Right hindlimb (tissue), 1 donor: ENCODE results near the gene ARVCF.
A peak's percentile ranks its signal among the peaks of the same experiment; 100 is the strongest.

ENCODE experiments used
- DNase-seq: peaks from one replicate; pipeline ENCODE4 v3.0.0-alpha.2; 2018

Gene ARVCF

DNA sequence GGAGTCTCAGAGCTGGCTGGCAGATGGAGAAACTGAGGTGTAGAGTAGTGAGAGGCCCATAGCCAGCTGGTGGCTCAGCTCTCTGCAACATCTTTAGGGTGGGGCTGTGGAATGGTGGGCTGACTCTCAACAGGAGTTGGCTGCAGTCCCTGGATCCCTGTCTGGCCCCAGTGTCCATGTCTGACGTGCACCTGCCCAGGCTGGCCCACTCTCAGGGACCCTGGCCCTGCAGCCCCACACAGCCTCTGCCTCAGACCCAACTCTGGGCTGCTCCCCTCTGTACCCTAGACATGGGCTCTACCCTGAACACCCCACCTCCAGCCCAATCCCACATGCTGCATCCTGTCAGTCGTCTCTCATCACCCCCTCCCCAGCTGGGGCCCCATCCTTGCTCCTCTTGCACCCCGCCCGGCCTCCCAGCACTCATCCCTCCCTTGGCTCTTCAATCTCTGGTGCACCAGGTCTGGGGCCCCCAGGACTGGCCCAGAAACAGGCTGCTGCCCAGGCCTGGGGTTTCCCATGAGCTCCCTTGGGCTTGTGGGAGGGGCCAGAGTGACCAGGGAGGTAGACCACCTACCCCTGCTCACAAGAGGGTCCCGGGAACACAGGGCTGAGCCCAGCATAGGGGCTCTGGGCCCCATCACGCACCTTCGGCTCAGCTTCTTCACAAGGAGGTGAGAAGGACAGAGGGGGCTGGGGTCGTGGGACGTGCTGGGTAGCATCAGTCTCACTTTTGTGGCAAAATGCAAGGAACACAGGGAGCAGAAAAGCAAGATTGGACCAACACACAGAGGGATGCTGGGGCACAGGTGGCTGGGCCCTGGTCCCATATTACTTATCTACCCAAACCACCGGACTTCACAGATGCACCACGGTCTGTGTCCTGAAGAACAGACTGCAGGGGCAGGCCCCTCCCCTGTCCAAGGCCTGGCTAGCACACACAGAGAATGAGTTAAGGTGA, 31.5 kb downstream of the ARVCF start:
- DNase-seq: peak; percentile 16

DNA sequence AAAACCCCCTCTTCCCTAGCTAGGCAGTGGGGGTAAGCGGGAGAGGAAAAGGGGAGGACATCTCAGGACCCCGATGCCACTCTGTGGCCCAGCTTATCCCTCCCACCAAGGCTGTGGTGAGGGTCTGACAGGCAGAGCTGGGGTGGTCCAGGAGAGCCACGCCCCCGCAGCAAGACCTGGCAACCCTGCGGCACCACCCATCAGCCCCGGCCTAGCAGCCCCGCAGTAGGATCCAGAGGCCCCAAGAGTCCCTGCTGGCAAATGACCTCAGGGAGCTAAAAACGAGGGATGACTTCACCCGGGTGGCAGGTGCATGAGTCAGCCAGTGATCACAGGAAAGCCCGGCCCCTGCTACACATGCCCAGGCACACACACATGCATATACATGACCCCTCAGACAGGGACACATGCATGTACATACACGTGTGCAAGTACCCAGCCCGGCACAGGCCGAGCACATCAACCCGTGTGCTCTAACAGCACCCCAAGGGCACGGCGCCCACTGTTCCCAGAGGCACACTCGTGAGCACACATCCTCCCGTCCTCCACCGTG, 32.3 kb downstream of the ARVCF start:
- DNase-seq: peak; percentile 52

DNA sequence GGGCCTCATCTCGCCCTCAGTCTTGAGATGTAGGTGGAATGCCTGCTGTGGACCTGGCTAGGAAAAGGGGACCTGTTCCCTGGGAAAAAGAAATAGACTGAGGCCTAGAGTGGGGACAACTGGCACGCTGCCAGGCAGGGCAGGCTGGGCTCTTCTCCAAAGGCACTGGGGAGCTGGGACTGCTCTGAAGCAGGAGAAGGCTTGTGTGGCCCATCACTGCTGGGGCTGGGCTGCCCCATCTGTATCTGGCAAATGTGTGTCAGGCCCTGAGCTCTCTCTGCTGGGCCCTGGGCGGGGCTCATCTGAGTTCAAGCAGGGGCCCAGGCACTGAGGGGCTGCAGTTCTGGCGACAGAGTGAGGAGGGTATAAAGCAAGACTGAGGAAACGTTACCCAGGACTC, 32.9 kb downstream of the ARVCF start:
- peak; percentile 22 for DNase-seq

DNA sequence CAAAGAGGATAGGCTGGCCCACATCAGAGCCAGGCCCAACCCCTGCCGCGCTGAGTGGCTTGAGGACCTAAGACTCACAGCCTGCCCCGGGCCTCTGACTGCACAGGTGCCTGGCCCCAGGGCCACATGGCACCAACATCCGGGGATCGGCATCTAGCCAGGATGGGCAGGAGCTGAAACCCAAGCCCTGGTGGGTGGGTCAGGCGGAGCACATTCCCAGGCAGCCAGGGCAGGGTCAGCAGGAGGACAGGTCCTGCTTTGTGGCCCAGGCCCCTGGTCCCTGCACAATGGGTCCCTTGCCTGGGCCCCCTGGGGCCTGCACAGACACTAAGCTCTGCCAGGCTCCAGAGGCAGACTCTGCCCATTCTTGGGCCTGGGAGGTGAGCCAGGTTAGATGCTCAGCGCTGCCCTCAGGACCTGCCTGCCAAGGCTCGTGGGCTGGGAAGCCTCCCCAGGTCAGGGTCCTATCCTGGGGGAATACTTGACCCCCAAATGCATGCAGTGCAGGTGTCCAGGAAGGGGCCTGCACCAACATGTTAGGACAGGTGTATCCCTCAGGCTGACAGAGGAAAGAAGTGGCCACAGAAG, 33.5 kb downstream of the ARVCF start:
- peak; percentile 53 for DNase-seq

DNA sequence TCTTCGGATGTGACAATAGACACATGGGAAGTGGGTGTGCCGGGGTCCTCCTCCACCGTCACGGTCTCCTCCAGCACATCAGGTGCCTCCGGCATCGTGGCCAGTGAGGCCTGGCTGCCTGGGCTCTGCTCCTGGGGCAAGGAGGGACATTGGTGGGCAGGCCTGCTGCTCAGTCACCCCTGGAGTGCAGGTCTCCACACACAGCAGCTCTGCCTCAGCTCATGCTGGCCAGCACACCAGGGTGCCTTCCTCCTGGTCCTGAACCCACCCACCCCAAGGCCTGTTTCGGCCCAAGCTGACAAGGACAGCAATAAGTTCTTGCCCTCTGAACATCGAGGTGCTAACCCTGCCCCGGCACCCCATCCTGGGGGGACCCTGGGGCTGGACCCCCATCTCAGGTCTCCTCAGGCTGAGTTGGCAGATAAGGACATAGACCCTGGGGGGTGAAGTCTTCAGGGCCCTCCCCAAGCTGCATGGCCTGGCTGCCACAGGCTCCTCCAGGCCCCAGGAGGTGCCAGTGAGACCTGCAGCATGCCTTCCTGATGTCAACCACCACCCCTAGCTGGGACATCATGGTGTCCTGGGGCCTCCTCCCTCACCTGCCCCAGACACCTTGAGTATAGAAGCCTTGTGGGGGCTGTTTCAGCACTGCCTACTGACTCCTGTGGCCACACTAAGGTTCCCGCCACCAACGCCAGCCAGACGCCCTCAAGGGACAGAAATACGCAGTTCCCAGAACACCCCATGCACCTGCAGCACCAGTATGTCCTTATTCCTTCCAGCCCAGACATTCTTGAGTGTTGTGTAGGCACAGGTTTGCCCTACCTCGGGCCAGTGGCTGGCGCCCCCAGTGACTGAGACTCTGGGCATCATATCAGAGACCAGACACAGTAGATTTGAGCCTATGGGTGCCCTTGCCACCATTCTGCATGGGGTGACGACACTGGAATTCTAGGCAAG, 34.4 kb downstream of the ARVCF start:
- peak; percentile 7 for DNase-seq

DNA sequence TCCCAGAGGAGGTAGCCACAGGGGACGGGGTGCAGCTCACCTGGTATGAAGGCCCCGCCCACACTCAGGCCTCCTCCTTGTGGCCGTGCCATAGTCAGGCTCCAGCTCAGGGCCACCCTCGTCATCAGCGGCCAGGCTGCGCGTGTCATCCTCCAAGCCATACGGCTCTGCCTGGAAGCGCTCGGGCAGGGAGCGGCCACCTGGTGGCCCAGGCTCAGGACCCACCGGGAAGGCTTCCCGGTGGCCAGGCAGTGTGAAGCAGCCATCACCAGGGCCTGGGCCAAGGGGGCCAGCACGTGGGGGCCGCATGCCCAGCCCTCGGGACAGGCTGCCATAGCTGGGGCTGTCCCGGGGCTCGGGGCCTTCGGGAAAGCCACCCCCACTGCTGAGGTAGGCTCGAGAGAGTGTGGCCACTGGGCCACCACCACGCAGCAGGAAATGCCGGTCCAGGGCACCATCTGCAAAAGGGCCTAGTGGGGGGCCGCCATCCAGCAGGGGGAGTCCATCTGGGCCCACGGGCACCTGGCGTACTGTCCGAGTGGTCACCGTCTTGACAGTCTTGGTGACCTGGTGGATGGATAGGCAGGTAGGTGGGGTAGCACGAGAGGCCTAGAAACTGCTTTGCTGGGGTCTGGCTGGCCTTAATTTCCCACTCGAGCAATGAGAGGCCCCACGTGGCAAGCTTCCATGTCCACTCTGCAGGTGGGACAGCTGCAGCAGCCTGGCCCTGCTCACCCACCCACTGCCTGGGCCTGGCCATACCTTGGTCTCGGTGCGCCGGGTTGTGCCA, 35.3 kb downstream of the ARVCF start:
- peak; percentile 20 for DNase-seq

DNA sequence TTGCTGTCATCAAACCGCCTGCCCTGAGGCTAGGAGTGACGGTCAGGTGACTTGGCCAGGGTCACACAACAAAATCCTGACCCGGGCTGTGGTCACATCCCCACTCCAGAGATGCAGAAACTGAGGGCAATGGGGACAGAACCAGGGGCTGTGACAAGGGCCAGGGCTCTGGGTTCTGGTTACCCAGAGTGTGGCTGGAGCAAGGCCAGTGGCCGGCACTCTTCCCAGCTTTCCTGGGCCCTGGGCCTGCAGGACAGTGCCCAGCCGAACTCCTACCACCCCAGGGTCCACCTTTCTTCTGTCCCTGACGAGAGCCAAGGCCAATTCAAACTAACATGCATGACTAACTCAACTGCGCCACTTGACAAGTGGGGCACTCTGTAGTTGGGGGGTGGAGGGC, 35.9 kb downstream of the ARVCF start:
- no peak for DNase-seq

DNA sequence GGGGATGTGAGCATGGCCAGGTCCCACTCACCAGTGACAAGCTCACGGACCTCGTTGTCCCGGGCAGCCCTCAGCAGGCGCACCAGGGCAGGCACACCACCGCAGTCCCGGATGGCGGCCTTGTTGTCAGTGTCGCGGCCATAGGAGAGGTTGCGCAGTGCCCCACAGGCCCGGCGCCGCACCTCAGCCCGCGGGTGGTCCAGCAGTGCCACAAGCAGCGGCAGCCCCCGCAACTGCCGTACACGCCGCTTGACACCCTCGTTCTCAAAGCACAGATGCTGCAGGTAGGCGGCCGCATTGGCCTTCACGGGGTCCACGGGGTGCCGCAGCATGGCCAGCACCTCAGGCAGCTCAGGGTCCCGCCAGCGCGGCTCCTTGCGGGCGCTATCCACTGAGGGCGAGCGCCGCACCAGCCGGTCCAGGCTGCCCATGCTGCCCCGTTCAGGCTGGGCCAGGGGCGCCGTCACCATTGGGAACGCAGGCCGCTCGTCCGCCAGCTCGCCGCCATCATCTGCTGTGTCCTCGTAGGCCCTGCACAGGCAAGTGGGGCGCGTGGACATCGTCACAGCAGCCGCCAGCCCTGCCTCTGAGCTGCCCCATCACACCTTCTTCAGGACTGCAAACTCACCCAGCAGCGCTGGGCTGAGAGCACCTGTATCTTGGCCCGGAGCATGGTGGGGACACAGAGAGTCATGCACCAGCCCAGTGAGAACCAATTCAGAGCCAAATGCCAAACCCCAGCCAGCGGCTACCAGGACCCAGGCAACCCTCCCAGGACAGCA, 36.7 kb downstream of the ARVCF start:
- DNase-seq: no peak

DNA sequence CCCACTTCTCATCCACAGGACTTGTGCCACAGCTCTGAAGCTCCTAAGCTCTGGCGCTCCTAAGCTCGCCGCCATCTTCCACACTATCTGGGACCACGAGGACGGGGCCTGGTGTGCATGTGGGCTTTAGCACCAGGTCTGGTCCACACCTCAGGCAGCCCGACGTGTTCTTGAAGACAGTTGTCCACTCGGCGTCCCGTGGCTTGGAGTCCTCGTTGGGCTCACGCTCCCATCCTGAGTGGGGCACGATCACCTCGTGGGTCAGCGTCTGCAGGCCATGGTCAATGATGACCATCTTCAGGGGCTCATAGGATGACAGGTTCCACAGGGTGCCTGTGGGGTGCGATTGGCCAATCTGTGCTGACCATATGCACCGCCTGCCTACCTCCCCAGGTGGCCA, 37.9 kb downstream of the ARVCF start:
- DNase-seq: no peak

DNA sequence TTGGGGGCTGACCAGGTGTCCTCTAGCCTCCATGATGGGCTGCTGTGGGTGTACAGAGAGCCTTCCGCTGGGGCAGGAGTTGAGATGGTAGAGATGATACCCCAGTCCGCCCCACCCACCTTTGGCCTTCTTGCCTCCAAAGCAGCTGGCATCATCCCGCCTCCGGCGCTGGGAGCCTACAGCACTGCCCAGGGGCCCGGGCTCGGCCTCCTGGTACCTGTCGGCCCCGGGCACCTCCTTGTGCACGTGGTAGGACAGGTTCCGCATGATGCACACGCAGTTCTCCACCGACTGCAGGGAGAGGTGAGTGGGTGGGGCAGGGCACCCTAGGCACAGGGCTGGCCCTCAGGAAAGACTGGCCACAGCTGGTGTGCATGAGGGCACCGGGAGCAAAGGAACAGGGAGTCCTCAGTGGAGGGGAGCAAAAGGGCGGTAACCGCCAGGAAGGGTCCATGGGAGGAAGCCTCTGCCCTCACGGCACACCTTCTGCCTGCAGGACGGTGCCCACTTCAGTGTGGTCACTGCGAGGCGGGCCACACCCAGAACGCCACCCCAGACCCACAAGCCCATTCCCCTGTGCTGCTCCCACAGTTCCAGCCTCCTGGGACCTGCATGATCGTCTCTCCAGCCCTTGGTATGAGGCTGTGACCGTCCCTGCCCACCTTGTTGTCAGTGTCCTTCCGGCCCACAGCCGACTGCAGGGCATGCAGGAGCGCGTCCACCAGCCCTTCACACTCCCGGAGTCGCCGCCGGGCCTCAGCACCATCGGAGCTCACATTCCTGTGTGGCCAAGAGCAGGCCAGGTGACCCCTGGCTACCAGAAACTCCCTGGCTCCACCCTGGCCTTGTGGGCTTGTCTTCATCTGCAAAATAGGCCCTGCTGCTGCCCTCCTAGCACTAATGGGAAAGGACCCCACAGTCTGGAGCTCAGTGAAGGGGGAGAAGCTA, 39.1 kb downstream of the ARVCF start:
- DNase-seq: no peak

DNA sequence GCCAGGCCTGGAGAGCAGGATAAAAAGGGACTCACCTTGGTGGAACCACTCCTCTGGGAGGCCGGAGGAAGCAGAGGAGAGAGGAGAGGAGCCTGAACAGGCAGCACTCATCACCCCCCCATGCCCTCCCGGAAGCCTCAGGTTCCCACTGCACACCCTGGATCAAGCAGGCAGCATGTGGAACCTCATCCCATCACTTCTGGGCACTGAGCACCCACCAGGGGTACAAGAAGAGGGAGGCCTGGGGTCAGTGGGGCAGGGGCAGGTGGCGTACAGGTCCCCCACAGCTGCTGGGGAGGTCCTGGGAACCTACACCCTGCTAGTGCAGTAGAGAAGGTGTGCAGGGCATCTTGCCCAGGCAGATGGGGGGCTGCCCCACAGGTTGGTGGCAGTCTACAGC, 40.0 kb downstream of the ARVCF start:
- no peak for DNase-seq

DNA sequence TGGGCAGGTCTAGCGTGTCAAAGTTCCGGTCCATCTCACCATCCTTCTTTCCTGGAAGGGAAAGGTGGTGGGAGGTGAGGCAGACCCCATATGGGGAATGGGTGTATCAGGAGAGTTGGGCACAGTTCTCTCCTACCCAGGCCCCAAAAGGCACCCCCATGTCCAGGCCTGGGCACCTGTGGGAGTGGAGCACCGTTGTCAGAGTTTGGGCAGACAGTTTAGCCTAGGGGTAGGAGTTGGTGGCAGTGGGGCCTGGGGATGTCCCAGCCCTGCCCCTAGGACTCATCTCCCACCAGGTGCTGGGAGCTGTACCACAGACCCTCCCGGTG, 41.0 kb downstream of the ARVCF start:
- DNase-seq: no peak

DNA sequence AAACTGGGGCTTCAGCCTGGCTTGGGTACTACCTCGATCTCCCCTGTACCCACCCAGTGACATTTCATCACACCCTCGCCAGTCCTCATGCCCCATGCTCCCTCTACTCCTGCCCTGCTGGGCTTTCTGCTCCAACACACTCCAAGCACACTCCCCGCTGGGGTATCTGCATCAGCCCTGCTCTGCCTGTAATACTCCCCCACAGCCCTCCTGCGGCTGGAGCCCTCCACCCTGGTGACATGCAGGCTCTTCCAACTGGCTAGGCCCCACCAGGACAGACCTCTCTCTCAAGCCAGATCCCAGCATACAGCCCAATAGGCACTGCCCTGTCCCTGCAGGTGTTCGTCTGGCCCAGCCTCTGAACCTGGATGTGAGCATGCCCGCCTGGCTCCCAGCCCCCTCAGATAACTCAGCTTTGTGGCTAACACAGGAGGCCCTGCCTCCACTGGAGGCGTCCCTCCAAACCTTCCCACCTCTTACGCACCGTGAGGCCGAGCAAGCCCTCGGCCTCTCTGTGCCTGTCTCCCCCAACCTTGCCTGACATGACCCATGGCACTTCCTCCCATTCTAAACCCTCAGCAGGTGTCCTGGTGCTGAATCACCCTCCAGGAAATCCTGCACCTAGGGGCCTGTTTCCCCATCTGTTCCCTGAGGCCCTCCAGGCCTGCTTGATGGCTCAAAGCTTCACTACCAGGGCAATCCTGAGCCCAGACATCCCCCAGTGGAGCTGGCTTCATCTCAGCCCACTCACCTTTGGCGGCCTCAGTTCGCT, 41.5 kb downstream of the ARVCF start:
- DNase-seq: no peak

DNA sequence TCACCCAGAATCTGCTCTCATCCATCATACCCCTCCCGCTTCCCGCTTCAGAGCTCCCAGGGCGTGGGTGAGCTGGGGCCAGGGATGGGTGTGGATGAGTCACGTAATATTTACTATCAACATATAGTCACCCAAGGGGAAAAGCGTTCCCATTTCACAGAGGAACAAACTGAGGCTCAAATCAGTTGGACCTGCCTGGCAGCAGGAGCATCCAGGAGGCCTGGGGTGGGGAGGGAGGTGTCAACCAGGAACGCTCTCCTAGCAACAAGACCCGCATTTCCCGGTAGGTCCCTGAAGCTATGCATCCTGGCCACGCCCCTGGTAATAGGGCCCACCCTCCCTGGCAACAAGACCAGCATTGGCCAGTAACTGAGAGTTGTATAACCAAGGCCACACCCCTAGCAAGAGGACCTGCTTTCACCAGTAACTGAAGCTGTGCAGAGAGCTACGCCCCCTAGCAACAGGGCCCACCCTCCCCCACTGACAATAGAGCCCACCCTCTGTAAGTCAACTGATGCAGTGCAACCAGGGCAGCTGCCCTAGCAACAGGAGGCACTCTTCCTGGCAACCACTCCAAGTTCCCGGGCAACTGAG, 42.3 kb downstream of the ARVCF start:
- peak; percentile 82 for DNase-seq

DNA sequence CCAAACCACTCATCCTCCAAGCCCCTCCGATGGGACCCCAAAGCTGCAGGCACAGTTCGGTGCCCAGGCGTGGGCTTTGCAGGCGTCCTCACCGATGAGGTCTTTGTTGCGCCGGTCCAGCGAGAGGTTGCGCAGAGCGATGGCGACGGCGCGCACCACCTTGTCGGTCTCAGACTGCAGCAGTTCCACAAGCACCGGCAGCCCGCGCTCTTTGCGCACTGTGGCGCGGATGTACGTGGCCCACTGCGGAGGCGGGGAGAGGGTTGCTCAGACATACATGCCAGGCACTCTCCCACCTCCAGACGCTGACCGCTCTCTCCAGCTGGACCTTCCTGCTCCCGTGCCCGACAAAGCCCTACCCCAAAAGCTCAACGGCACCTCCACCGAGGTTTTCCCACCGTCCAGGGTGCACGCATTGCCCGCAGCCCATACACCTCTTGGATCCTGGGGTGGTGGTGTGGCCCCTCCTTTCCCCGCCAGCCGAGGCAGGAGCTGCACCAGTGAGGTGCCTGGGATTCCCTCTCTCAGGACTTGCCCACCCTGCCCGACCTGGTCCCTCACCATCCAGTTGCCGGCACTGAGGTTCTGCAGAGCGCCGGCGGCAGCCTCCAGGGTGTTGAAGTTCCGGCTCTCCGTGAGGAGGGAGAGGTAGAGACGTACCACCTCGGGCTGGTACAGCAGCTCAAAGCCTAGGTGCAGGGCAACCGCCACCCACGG, 42.9 kb downstream of the ARVCF start:
- DNase-seq: no peak

DNA sequence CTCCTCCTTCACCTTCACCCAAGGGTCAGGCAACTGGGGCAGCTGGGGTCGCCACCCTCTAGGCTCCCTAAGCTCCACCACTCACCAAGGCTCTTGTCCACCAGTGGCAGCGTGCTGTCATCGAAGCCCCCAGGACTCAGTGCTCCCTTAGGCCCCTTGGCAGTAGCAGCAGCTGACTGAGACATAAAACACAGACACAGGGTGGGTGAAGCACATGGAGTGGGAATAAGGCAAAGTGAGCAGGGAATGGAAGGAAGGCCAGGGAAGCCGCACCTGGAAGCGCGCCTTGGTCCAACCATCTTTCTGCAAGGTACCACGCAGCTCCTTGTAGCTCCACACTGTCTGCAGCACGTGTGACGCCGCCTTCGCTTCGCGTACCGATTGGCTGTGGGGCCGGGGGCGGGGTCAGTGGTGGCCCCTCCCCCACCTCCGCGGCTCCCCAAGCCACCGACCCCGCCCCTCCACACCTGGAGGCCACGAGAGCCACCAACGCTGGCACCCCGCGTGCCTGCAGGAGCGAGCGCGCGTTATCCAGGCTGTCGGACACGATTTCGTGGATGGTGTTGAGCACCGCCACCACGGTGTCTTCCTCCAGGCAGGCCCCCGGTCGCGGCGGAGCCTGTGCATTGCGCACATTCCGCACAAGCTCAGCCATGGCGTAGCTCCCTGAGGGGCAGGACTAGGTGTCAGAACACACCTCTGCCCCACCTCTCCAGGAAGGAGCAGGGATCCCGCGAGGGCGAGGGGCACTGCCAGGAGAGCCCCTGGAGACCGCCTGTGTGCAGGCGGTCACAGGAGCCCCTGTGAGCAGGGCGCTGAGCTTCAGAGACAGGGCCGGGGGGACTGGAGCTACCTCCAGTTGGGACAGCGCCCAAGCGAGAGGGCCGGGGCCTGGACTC, 43.7 kb downstream of the ARVCF start:
- no peak for DNase-seq

DNA sequence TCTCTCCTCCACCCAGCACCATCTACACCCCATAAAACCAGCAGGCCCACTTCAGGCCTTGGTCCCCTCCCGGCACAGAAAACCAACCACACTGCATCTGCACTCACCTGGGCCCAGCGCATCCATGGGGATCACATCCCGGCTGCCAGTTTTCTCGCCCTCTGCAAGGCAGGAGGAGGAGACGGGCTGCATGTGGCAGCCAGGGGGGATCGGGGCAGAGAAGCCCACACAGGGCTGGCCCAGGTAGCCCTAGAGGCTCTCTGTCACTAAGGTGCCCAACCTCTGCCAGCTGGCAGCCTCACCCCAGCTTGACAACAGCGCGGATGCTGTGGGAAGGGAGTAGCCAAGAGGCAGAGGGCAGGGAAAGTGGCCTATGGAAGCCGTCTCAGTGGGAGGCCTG, 44.4 kb downstream of the ARVCF start:
- DNase-seq: no peak
